Gastroesophageal sphincter (tissue), 3 donors: Measurements from ENCODE around the gene TTC6.

ENCODE experiments used
- CTCF ChIP-seq, 4 experiments: fragments of 200-600 bp in 2 of 4; fragments of 450-650 bp in 2 of 4; sonication (generic) in 1 of 4; IDR thresholded peaks; one replicate each; pipeline ENCODE4 v1.5.1; 2017 to 2019; ENCODE audit warnings: antibody characterized with exemption in 4 of 4, mild to moderate bottlenecking in 2 of 4, moderate library complexity in 2 of 4
- POLR2AphosphoS5 ChIP-seq: sonication (generic); formaldehyde crosslinking; IDR thresholded peaks from one replicate; pipeline ENCODE4 v1.6.1; 2017; ENCODE audit warnings: antibody characterized with exemption

GRCh38 chr14:37591311-37591940 is 4.0 kb upstream of the TTC6 start:
- TF ChIP-seq CTCF (IDR thresholded peaks at IDR 0.05), result no peak
- TF ChIP-seq POLR2AphosphoS5, result no peak
